Measurements from ENCODE around the gene CNOT10.

CNOT10 gene

DNA sequence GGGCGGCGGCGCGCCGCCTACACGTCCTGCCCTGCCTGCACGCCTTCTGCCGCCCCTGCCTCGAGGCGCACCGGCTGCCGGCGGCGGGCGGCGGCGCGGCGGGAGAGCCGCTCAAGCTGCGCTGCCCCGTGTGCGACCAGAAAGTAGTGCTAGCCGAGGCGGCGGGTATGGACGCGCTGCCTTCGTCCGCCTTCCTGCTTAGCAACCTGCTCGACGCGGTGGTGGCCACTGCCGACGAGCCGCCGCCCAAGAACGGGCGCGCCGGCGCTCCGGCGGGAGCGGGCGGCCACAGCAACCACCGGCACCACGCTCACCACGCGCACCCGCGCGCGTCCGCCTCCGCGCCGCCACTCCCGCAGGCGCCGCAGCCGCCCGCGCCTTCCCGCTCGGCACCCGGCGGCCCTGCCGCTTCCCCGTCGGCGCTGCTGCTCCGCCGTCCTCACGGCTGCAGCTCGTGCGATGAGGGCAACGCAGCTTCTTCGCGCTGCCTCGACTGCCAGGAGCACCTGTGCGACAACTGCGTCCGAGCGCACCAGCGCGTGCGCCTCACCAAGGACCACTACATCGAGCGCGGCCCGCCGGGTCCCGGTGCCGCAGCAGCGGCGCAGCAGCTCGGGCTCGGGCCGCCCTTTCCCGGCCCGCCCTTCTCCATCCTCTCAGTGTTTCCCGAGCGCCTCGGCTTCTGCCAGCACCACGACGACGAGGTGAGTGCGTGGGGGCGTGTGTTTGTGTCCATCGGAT, 133.4 kb downstream of the CNOT10 start:
- TF ChIP-seq, protein P1, sequence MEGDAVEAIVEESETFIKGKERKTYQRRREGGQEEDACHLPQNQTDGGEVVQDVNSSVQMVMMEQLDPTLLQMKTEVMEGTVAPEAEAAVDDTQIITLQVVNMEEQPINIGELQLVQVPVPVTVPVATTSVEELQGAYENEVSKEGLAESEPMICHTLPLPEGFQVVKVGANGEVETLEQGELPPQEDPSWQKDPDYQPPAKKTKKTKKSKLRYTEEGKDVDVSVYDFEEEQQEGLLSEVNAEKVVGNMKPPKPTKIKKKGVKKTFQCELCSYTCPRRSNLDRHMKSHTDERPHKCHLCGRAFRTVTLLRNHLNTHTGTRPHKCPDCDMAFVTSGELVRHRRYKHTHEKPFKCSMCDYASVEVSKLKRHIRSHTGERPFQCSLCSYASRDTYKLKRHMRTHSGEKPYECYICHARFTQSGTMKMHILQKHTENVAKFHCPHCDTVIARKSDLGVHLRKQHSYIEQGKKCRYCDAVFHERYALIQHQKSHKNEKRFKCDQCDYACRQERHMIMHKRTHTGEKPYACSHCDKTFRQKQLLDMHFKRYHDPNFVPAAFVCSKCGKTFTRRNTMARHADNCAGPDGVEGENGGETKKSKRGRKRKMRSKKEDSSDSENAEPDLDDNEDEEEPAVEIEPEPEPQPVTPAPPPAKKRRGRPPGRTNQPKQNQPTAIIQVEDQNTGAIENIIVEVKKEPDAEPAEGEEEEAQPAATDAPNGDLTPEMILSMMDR (IDR thresholded peaks at IDR 0.05; ENCODE audit: low read depth, low read length), result no peak
- no peak overlapping the region for H3K4me3 ChIP-seq (ENCODE audit: low read depth, low read length)

DNA sequence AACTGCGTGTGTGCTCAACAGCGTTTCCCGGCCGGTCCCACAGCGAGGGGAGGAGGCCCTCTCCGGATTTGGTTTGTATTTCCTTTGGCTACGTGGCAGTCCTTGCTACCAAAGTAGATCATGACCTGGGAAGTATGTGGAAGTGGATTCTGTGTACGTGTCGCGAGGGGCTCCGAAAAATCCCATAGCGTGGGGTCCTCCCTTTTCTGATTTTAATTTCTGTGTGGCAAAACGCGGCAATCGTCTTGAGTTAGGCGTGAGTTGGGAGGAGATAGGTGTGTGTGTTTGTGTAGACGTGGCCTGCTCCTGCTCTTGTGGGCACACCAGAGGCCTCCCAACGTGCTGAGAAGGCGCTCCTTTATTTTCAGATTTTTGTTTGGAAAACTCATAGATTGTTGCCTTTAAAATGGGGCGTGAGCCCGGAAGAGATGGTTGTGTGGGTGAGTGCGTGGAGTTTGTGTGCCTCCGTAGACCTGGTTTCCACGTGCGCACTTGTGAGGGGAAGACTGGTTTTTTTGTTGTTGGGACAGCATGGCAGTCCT, 134.1 kb downstream of the CNOT10 start:
- TF ChIP-seq, protein P1 (IDR thresholded peaks at IDR 0.05; ENCODE audit: low read depth, low read length), result no peak
- H3K4me3 ChIP-seq (ENCODE audit: low read depth, low read length), result no peak overlapping the region

DNA sequence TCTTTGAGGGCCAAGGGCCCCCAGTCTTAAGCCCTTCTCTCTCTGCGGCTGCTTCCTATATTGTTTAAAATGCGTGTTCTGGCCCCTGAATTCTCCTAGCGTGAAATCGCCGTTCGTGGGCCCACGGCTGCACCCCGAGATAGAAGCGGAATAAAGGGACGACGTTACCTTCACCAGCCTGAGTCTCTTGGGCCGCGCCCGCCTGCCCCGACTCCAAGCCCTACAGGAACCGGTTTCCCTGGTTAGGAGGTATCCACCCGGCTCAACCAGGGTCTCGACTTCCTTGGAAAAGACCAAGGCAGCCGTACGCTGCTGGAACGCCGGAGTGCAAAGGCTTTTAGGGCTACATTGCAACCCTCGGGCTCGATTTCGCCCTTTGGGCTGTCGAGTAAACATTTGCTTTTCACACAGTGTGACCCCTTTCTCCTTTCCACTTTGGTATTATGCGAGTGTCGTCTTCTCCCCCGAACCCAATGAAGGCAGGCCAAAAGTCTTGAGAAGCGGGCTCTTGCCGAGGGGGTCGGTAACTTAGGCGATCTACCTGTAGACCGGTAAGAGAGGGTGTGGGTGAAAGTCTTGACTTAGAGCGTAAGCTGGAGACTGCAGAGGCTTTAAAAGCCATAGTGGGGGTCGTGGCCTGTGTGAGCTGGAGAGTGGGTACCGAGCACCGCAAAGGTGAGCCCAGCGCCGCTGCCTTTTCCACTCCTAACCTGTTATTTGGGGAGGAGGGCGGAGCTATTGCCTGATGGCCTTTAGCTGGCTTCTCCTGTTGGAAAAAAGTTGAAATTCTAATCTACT, 134.8 kb downstream of the CNOT10 start:
- H3K4me3 ChIP-seq (ENCODE audit: low read depth, low read length), result no peak overlapping the region
- TF ChIP-seq, protein P1 (IDR thresholded peaks at IDR 0.05; ENCODE audit: low read depth, low read length), result no peak

DNA sequence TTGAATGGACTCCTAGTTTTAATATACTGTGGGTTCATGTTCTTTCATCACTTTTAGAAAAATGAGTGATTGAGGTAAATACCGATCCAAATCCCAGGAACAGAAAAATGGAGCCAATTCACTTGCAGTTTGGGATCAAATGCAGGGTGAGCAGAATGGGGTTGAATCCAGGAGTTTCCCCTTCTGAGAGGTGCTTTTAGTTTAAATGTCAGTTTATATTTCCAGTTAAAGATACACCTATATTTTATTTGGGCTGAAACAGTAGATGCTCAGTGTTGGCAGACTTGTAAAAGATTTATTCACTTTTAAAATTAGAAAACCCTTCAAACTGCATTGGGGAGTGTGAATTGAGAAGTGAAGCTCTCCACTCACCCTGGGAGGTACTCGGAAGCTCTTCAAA, 135.4 kb downstream of the CNOT10 start:
- TF ChIP-seq, protein P1 (IDR thresholded peaks at IDR 0.05; ENCODE audit: low read depth, low read length), result no peak
- H3K4me3 ChIP-seq (ENCODE audit: low read depth, low read length), result no peak overlapping the region

DNA sequence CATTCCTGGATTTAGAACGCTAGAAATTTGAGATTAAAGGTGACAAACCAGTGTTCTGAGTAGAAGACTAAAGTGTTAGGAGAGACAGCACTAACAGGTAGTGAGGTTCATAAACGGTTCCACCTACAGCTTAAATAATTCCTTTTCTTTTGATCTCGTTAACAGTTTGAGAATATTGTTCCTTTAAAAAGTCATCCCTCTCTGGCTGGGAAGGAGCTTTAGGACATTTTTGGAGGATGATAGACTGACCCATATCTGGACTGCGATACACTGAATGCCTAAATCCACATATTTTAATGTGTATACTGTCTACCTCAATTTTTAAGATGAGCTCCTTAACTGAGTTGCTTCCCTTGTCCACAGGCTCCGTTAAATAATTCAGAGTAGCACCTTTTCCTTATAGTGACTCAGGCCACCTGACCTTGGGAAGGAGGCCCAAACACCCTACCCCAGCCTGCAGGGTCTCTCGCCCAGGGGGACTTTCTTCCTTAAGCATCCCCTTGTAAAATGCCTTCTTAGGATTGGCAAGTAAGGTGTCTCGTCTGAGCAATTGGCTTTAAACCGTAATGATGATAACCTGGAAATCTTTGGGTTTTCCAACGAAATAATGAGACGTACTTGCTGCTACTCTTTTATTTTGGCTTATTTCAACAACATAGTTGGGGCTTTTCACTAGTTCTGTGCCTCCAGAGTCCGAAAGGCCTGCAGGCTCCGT, 136.1 kb downstream of the CNOT10 start:
- TF ChIP-seq, protein P1 (IDR thresholded peaks at IDR 0.05; ENCODE audit: low read depth, low read length), result no peak
- H3K4me3 ChIP-seq (ENCODE audit: low read depth, low read length), result no peak overlapping the region

DNA sequence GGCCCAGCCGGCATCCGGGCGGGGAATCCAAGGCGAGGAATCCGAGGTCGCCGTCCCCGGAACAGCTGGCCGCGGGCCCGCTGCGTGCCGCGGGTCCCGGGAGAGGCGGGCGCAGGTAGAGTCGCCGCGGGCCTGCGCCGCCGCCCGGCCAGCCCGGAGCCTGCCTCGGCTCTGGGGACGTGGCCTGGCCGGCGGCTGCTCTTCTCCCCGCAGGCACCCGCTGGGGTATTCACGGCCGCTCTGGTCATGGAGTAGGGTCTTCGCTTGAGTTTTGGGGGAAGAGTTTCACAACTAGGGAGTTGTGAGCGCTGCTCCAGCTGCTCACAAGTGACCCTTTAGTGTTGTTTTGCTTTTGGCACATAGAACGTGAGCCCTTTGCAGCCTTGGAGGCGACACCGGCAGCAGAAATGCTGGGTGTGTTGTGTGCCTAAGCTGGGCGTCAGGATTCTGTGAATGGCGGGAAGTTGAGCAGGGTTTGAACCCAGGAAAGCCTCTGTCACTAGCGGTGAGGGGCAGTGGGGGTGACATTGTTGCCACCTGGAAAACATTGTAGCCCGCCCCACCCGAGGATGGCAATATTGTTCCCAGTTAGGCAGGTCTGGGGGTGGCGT, 136.8 kb downstream of the CNOT10 start:
- TF ChIP-seq, protein P1 (IDR thresholded peaks at IDR 0.05; ENCODE audit: low read depth, low read length), result no peak
- no peak overlapping the region for H3K4me3 ChIP-seq (ENCODE audit: low read depth, low read length)

All from WI38 (cell line).